ENCODE measurements around the gene NUP188. TPM values are rescaled to one million over a fixed set of nuclear protein-coding genes. Genes with fewer than 3 reads are reported as not detected.

The NUP188 gene
- total RNA-seq, 3 donors from 2014 or later (not counting 1 experiment from before 2014, with no cell fraction given) = 53.9 to 66.4 (median 58.3) TPM

- whole genome bisulfite sequencing (ENCODE audit: insufficient coverage) = 55% methylated on average over 9 of the region's 9 CpGs
- intact Hi-C loops (cut with micrococcal nuclease) = no loop called here
- H3K4me3 ChIP-seq (ENCODE audit: low read length) = peak overlapping the region; percentile 63
Observed at GRCh38 chr9:129027224-129027684, 79.8 kb downstream of the NUP188 start.

GRCh38 chr9:129027685-129028191 lies 80.2 kb downstream of the NUP188 start:
- peaks cover 17% of the 10 kb centered on the region for H3K4me1 ChIP-seq (ENCODE audit: control insufficient read depth, insufficient read depth, low read length)
- DNase-seq = peak in 1 of 2 donors; percentile 88
- peak overlapping the region; percentile 63 for H3K27ac ChIP-seq (ENCODE audit: low read length)
- Mint-ChIP-seq H3K27me3 (ENCODE audit: low read depth in 2 of 2) (no peaks in the 10 kb centered on the region), H3K4me1 (peaks cover 6 to 18% of the 10 kb centered on the region in 2 donors), H3K4me3 (peak overlapping the region; percentile 83), H3K36me3 (no peaks in the 10 kb centered on the region), H3K27ac (peak overlapping the region; percentile 29 to 77), H3K9me3 (no peaks in the 10 kb centered on the region)
- peak overlapping the region; percentile 63 for H3K4me3 ChIP-seq (ENCODE audit: low read length)
- H3K27me3 ChIP-seq (ENCODE audit: control insufficient read depth, insufficient read depth, low read length) = no peaks in the 10 kb centered on the region
- no peak for TF ChIP-seq CTCF (IDR thresholded peaks at IDR 0.05)
- no peaks in the 10 kb centered on the region for H3K9me3 ChIP-seq (ENCODE audit: control insufficient read depth, insufficient read depth, low read length)
- no peaks in the 10 kb centered on the region for H3K36me3 ChIP-seq (ENCODE audit: control insufficient read depth, insufficient read depth, low read length)
- peak; percentile 46 to 60 (median 59) for ATAC-seq
- 4% methylated on average over 47 of the region's 47 CpGs for WGBS (ENCODE audit: insufficient coverage)
- intact Hi-C loops (cut with micrococcal nuclease) = loop anchor here (1.0 kb wide), 1 partner anchor 9 kb away; the partner anchor contains the start of gene MIGA2

More at GRCh38 chr9:129027224-129027684, 79.8 kb downstream of the NUP188 start:
- peak overlapping the region; percentile 83 for H3K4me3 Mint-ChIP-seq
- no peaks in the 10 kb centered on the region for H3K36me3 Mint-ChIP-seq
- H3K27ac Mint-ChIP-seq = peak overlapping the region; percentile 29 to 77
- no peak for ATAC-seq
- no peaks in the 10 kb centered on the region for H3K27me3 Mint-ChIP-seq (ENCODE audit: low read depth in 2 of 2)
- H3K9me3 Mint-ChIP-seq = no peaks in the 10 kb centered on the region
- peaks cover 6 to 19% of the 10 kb centered on the region in 2 donors for H3K4me1 Mint-ChIP-seq
- H3K36me3 ChIP-seq (ENCODE audit: control insufficient read depth, insufficient read depth, low read length) = no peaks in the 10 kb centered on the region
- H3K27ac ChIP-seq (ENCODE audit: low read length) = peak overlapping the region; percentile 63
- H3K27me3 ChIP-seq (ENCODE audit: control insufficient read depth, insufficient read depth, low read length) = no peaks in the 10 kb centered on the region
- peaks cover 17% of the 10 kb centered on the region for H3K4me1 ChIP-seq (ENCODE audit: control insufficient read depth, insufficient read depth, low read length)
- TF ChIP-seq CTCF (IDR thresholded peaks at IDR 0.05) = no peak
- no peak for DNase-seq
- no peaks in the 10 kb centered on the region for H3K9me3 ChIP-seq (ENCODE audit: control insufficient read depth, insufficient read depth, low read length)

GRCh38 chr9:129028192-129028966 lies 80.9 kb downstream of the NUP188 start, which contains the start of gene SH3GLB2:
TSS of gene SH3GLB2 (minus strand) at chr9:129028331. CDS start at chr9:129028154, 177 bp downstream.
- Mint-ChIP-seq H3K9me3 (no peaks in the 10 kb centered on the region), H3K27me3 (ENCODE audit: low read depth in 2 of 2) (no peaks in the 10 kb centered on the region), H3K4me3 (peak within 1 kb of the TSS; percentile 83), H3K36me3 (no peaks in the 10 kb centered on the region), H3K27ac (peak within 1 kb of the TSS; percentile 29 to 77), H3K4me1 (peaks cover 6 to 18% of the 10 kb centered on the region in 2 donors)
- Histone ChIP-seq H3K36me3 (ENCODE audit: control insufficient read depth, insufficient read depth, low read length) (no peaks in the 10 kb centered on the region), H3K27ac (ENCODE audit: low read length) (peak within 1 kb of the TSS; percentile 63), H3K9me3 (ENCODE audit: control insufficient read depth, insufficient read depth, low read length) (no peaks in the 10 kb centered on the region), H3K4me1 (ENCODE audit: control insufficient read depth, insufficient read depth, low read length) (peaks cover 17% of the 10 kb centered on the region), H3K4me3 (ENCODE audit: low read length) (peak within 1 kb of the TSS; percentile 63), H3K27me3 (ENCODE audit: control insufficient read depth, insufficient read depth, low read length) (no peaks in the 10 kb centered on the region)
- peak; percentile 86 to 94 for DNase-seq
- ATAC-seq = peak; percentile 90 to 98 (median 92)
- peak; percentile 42 for TF ChIP-seq CTCF (IDR thresholded peaks at IDR 0.05)
- WGBS (ENCODE audit: insufficient coverage) = 1% methylated on average over 58 of the region's 60 CpGs
- intact Hi-C loops (cut with micrococcal nuclease) = loop anchor here (1.0 kb wide), 1 partner anchor 8 kb away; the partner anchor contains the start of gene MIGA2

All from natural killer cell (primary cell).